H1 (cell line): ENCODE measurements around the gene YIF1A. TPM values are rescaled to one million over a fixed set of nuclear protein-coding genes. Genes with fewer than 3 reads are reported as not detected.

Experiments used
- CTCF ChIA-PET: fragments of 300-600 bp; sonication (Branson Sonifier 250); formaldehyde crosslinking; loops from one replicate; lab custom pipeline; 2021; ENCODE audit not compliant: partially characterized antibody; lab: Charles Lee
- POLR2A ChIA-PET: fragments of 300-600 bp; sonication (Branson Sonifier 250); formaldehyde crosslinking; loops from one replicate; lab custom pipeline; 2021; ENCODE audit warnings: inconsistent platforms; ENCODE audit not compliant: partially characterized antibody; lab: Charles Lee
- DNase-seq, 2 experiments: peaks; one replicate each; pipeline versions ENCODE4 v3.0.0 to v3.0.0-alpha.2; 2010 to 2022; ENCODE audit warnings: low spot score in 2 of 2, low read depth in 1 of 2, mixed read lengths in 1 of 2
- FAIRE-seq: peaks from 2 replicates; lab custom pipeline; 2011; peaks lifted over from hg19 to GRCh38; lab: Jason Lieb, UNC
- H2AFZ ChIP-seq: 2 replicates; pipeline ENCODE4 v1.8.1; 2012; ENCODE audit warnings: low read length, inconsistent platforms
- H2AK5ac ChIP-seq: 2 replicates; pipeline ENCODE4 v1.6.1; 2013; ENCODE audit warnings: low read depth, low read length
- H2BK120ac ChIP-seq: replicated peaks from 2 replicates; pipeline ENCODE3; 2013; ENCODE audit warnings: low read depth, low read length, inconsistent platforms
- H2BK12ac ChIP-seq: 2 replicates; pipeline ENCODE4 v1.6.1; 2013; ENCODE audit warnings: low read depth, low read length
- H2BK15ac ChIP-seq: 2 replicates; pipeline ENCODE4 v1.6.1; 2013; ENCODE audit warnings: low read length
- H2BK20ac ChIP-seq: 2 replicates; pipeline ENCODE4 v1.6.1; 2013; ENCODE audit warnings: low read length
- H2BK5ac ChIP-seq: 2 replicates; pipeline ENCODE4 v1.6.1; 2013; ENCODE audit warnings: low read depth, low read length
- H3K14ac ChIP-seq: 2 replicates; pipeline ENCODE4 v1.6.1; 2013; ENCODE audit warnings: inconsistent platforms; ENCODE audit not compliant: insufficient read length
- H3K18ac ChIP-seq: 2 replicates; pipeline ENCODE4 v1.6.1; 2013; ENCODE audit warnings: low read length; ENCODE audit errors: extremely low read depth
- H3K23ac ChIP-seq: 2 replicates; pipeline ENCODE4 v1.6.1; 2013; ENCODE audit warnings: inconsistent platforms; ENCODE audit not compliant: insufficient read length
- H3K23me2 ChIP-seq: 2 replicates; pipeline ENCODE4 v1.6.1; 2013; ENCODE audit warnings: low read depth, low read length
- H3K27ac ChIP-seq: 2 replicates; pipeline ENCODE4 v1.6.1; 2011; ENCODE audit warnings: low read depth, low read length, inconsistent platforms
- H3K27me3 ChIP-seq, 4 experiments: replicated peaks in 1 of 4; 1 replicate in 1 of 4; 2 replicates in 3 of 4; pipeline versions ENCODE4 v1.6.1 to v1.8.1; 2011 to 2013; ENCODE audit warnings: low read length in 3 of 4, mild to moderate bottlenecking in 3 of 4, inconsistent platforms in 2 of 4, mixed read lengths in 2 of 4, moderate library complexity in 1 of 4; ENCODE audit not compliant: control insufficient read depth in 3 of 4, insufficient read depth in 3 of 4; ENCODE audit errors: extremely low read depth in 1 of 4
- H3K36me3 ChIP-seq, 4 experiments: 2 replicates each; pipeline versions ENCODE4 v1.6.1 to v1.8.1; 2011 to 2013; ENCODE audit warnings: mild to moderate bottlenecking in 4 of 4, low read length in 3 of 4, moderate library complexity in 2 of 4, control low read depth in 1 of 4, inconsistent platforms in 1 of 4; ENCODE audit not compliant: insufficient read depth in 4 of 4, control insufficient read depth in 2 of 4
- H3K4ac ChIP-seq: replicated peaks from 2 replicates; pipeline ENCODE3; 2013; ENCODE audit warnings: low read length, low read depth, mixed read lengths, inconsistent platforms; ENCODE audit not compliant: insufficient read length
- H3K4me1 ChIP-seq, 4 experiments: replicated peaks in 1 of 4; 1 replicate in 1 of 4; 2 replicates in 3 of 4; pipeline versions ENCODE4 v1.6.1 to v1.8.1; 2011 to 2013; ENCODE audit warnings: low read length in 3 of 4, inconsistent platforms in 2 of 4, mixed read lengths in 1 of 4; ENCODE audit not compliant: insufficient read depth in 4 of 4, control insufficient read depth in 3 of 4
- H3K4me2 ChIP-seq, 2 experiments: 2 replicates each; pipeline versions ENCODE4 v1.6.1 to v1.8.1; 2011 to 2013; ENCODE audit warnings: low read depth in 2 of 2, low read length in 2 of 2, control low read depth in 1 of 2, inconsistent platforms in 1 of 2, mild to moderate bottlenecking in 1 of 2; ENCODE audit not compliant: insufficient read depth in 1 of 2
- H3K4me3 ChIP-seq, 4 experiments: fragments of 200-600, 300-600 bp in 1 of 4; sonication (generic), shearing (Covaris generic), sonication (Bioruptor Twin) in 1 of 4; 2 replicates each; pipeline versions ENCODE4 v1.5.1 to v1.8.1; 2011 to 2016; ENCODE audit warnings: low read length in 4 of 4, low read depth in 3 of 4, control low read depth in 2 of 4, inconsistent platforms in 2 of 4, mild to moderate bottlenecking in 2 of 4, mixed read lengths in 1 of 4, moderate library complexity in 1 of 4; ENCODE audit not compliant: insufficient read depth in 2 of 4; ENCODE audit errors: extremely low read depth in 1 of 4
- H3K56ac ChIP-seq: replicated peaks from 2 replicates; pipeline ENCODE3; 2013; ENCODE audit warnings: low read depth, mild to moderate bottlenecking, mixed read lengths, low read length, inconsistent platforms; ENCODE audit not compliant: insufficient read length
- H3K79me1 ChIP-seq: 2 replicates; pipeline ENCODE4 v1.6.1; 2013; ENCODE audit warnings: low read depth, low read length, control low read depth
- H3K79me2 ChIP-seq, 2 experiments: 2 replicates each; pipeline versions ENCODE4 v1.6.1 to v1.8.1; 2012 to 2013; ENCODE audit warnings: low read length in 2 of 2, mild to moderate bottlenecking in 2 of 2, inconsistent platforms in 1 of 2; ENCODE audit not compliant: insufficient read depth in 2 of 2, control insufficient read depth in 1 of 2
- H3K9ac ChIP-seq, 4 experiments: replicated peaks in 1 of 4; 1 replicate in 1 of 4; 2 replicates in 3 of 4; pipeline versions ENCODE4 v1.6.1 to v1.8.1; 2011 to 2013; ENCODE audit warnings: low read depth in 3 of 4, low read length in 3 of 4, control low read depth in 2 of 4, mild to moderate bottlenecking in 2 of 4, moderate library complexity in 2 of 4, inconsistent platforms in 1 of 4; ENCODE audit errors: extremely low read depth in 1 of 4
- H3K9me3 ChIP-seq, 2 experiments: 2 replicates each; pipeline versions ENCODE4 v1.6.1 to v1.8.1; 2012 to 2013; ENCODE audit warnings: mild to moderate bottlenecking in 2 of 2, moderate library complexity in 2 of 2, control low read depth in 1 of 2, inconsistent platforms in 1 of 2, low read depth in 1 of 2, low read length in 1 of 2, mixed read lengths in 1 of 2; ENCODE audit not compliant: insufficient read depth in 2 of 2
- H4K20me1 ChIP-seq, 2 experiments: replicated peaks in 1 of 2; 2 replicates each; pipeline versions ENCODE3 to v1.8.1; 2011 to 2013; ENCODE audit warnings: inconsistent platforms in 2 of 2, low read length in 2 of 2, mild to moderate bottlenecking in 1 of 2; ENCODE audit not compliant: insufficient read depth in 2 of 2, control insufficient read depth in 1 of 2
- H4K5ac ChIP-seq: 2 replicates; pipeline ENCODE4 v1.6.1; 2013; ENCODE audit warnings: low read length, low read depth, mixed read lengths, inconsistent platforms; ENCODE audit not compliant: insufficient read length
- H4K8ac ChIP-seq: 2 replicates; pipeline ENCODE4 v1.8.0; 2013; ENCODE audit warnings: mild to moderate bottlenecking, moderate library complexity, low read length, inconsistent platforms; ENCODE audit not compliant: insufficient read depth; ENCODE audit errors: extremely low read depth
- H4K91ac ChIP-seq: replicated peaks from 2 replicates; pipeline ENCODE3; 2013; ENCODE audit warnings: low read length, mixed read lengths, inconsistent platforms; ENCODE audit not compliant: insufficient read length
- CREB1 ChIP-seq: IDR thresholded peaks from 2 replicates; pipeline ENCODE4 v1.6.1; 2012; ENCODE audit warnings: inconsistent platforms
- CTCF ChIP-seq, 3 experiments: IDR thresholded peaks; 1 replicate in 2 of 3; 2 replicates in 1 of 3; pipeline versions ENCODE4 v1.5.1 to v1.6.1; 2011; ENCODE audit warnings: low read length in 3 of 3, mild to moderate bottlenecking in 3 of 3, inconsistent platforms in 2 of 3, low read depth in 1 of 3, moderate library complexity in 1 of 3; ENCODE audit not compliant: insufficient read depth in 1 of 3; ENCODE audit errors: control extremely low read depth in 1 of 3
- GABPA ChIP-seq: IDR thresholded peaks from 2 replicates; pipeline ENCODE4 v1.6.1; 2011; ENCODE audit warnings: mild to moderate bottlenecking, low read length, moderate library complexity, borderline replicate concordance; ENCODE audit not compliant: insufficient read depth
- JUN ChIP-seq: IDR thresholded peaks from 2 replicates; pipeline ENCODE4 v1.6.1; 2011; ENCODE audit warnings: low read depth, mild to moderate bottlenecking, improper control_type of control experiment, low read length
- RNF2 ChIP-seq: fragments of 200-900, 300-1000 bp; sonication (generic); IDR thresholded peaks from 2 replicates; pipeline ENCODE4 v1.7.1; 2016; ENCODE audit warnings: borderline replicate concordance, low read depth, mild to moderate bottlenecking, antibody characterized with exemption, low read length; ENCODE audit not compliant: poor library complexity, severe bottlenecking; ENCODE audit errors: missing control alignments
- SP4 ChIP-seq: IDR thresholded peaks from 2 replicates; pipeline ENCODE4 v1.6.1; 2012; ENCODE audit warnings: low read length, inconsistent platforms
- TAF1 ChIP-seq: IDR thresholded peaks from 2 replicates; pipeline ENCODE4 v1.6.1; 2011; ENCODE audit warnings: mild to moderate bottlenecking, low read depth, low read length
- WGBS, 2 experiments: shearing (Covaris generic) in 1 of 2; methylation state at CpG; one replicate each; pipeline versions ENCODE4 v1.1.6 to v1.1.7; 2013 to 2015; ENCODE audit warnings: low lambda C conversion rate in 2 of 2, mixed read lengths in 2 of 2, inconsistent platforms in 1 of 2, low coverage in 1 of 2, missing lambda C conversion rate in 1 of 2; ENCODE audit not compliant: insufficient replicate concordance in 2 of 2, insufficient coverage in 1 of 2, insufficient read length in 1 of 2; ENCODE audit errors: extremely low coverage in 1 of 2, missing lambda C conversion rate in 1 of 2; 5-methylcytosine and 5-hydroxymethylcytosine counted together
- polyA plus RNA-seq, 7 experiments: library from polyadenylated mRNA; depleted of rRNA in 3 of 7; stranded (reverse) in 5 of 7; unstranded in 2 of 7; fragments of >200 nt in 5 of 7; fragments of 200-250 nt in 2 of 7; gene quantifications; 1 replicate in 5 of 7; 2 replicates in 1 of 7; 4 replicates in 1 of 7; pipeline versions ENCODE4 v1.2.1 to v1.2.3, GENCODE V29; 2011 to 2013; ENCODE audit warnings: missing spikeins in 2 of 7, mixed read lengths in 2 of 7
- total RNA-seq: library from RNA; stranded (reverse); fragmentation: NEBNext Ultra II Directional; extraction: Animal tissue kit (Norgen Biotek cat#: 25700); gene quantifications from 2 replicates; pipeline ENCODE4 v1.2.1, GENCODE V29; 2021
- TF ChIP-seq, protein P1 (sequence below): IDR thresholded peaks from 2 replicates; pipeline ENCODE4 v1.6.1; 2011; ENCODE audit warnings: low read depth, mild to moderate bottlenecking, low read length; ENCODE audit not compliant: insufficient read depth

YIF1A gene
- total and polyA plus RNA-seq, 2 of the 8 experiments (the other 6 are each of a cell fraction or from before 2014, with no cell fraction given) = 70.1 to 178 TPM

DNA sequence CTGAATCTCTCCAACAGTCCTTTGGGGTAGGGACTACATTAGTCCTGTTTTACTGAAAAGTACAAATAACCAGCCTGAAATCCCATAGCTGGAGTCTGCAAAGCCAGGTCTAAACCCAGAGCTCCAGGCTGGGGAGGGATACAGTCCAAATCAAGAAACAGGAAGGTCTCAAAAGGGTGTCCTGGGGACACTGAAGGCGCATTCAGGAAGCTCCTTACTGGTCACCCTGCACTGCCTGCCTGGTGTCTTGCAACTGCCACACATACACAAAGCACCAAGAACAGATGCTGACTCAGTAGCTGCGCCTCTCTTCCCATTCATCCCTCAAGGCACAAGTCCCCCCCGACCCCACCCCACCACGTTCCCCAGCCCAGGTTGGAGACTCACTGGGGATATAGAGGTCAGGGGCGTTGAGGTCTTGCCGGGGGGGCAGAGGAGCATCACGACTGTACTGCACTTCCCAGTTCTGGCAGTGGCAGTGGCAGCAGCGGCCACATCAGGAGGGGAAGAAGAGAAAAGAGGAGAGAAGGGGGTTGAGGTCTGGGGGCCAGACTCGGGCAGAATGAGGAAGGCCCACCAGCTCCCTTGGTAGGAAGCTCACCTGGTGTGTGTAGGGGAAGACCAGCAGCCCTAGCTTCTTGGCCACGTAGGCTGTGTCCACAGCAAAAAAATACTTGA, 1.6 kb downstream of the YIF1A start:
- POLR2A ChIA-PET = interaction anchor here (0.7 to 4.5 kb wide), 11 partner anchors 7 to 58 kb away, joined by 3 to 29 read pairs (median 7); partner anchors contain the start of genes BRMS1, CD248, CNIH2 and RAB1B
- Histone ChIP-seq H2BK120ac (no peak overlapping the region), H3K14ac (no peak overlapping the region), H2AFZ (no peak overlapping the region), H2BK15ac (no peak overlapping the region), H3K27me3 (peaks cover 2 to 19% (median 13%) of the 10 kb centered on the region in 4 experiments), H4K91ac (no peak overlapping the region), H3K23ac (no peak overlapping the region), H4K8ac (no peak overlapping the region), H3K4ac (no peak overlapping the region), H2AK5ac (no peak overlapping the region), H4K20me1 (peaks cover 8 to 13% of the 10 kb centered on the region in 2 experiments), H4K5ac (no peak overlapping the region), H2BK20ac (no peak overlapping the region), H3K36me3 (peaks cover 0 to 2% (median 0%) of the 10 kb centered on the region in 4 experiments; a peak in 1 of 8 replicates), H3K23me2 (peaks cover 11% of the 10 kb centered on the region; the same call in 1 of the 2 replicates), H2BK12ac (no peak overlapping the region), H3K18ac (no peak overlapping the region), H3K79me1 (peaks cover 6% of the 10 kb centered on the region), H3K56ac (no peak overlapping the region), H3K4me1 (peaks cover 0 to 26% (median 9%) of the 10 kb centered on the region in 4 experiments; a peak in 5 of 7 replicates), H3K79me2 (peaks cover 0 to 9% of the 10 kb centered on the region in 2 experiments; a peak in 1 of 4 replicates), H2BK5ac (no peak overlapping the region), H3K9me3 (no peaks in the 10 kb centered on the region), H3K27ac (no peak overlapping the region), H3K9ac (no peak overlapping the region), H3K4me3 (0 out of 8 replicates have a peak overlapping the region, but pooled peaks of 3 of the 4 experiments have one; percentile 91 to 94 (median 93)), H3K4me2 (peak overlapping the region; percentile 74 to 93; a peak in 1 of 4 replicates)
- CTCF ChIA-PET = interaction anchor here (0.9 to 6.9 kb wide), 14 partner anchors 10 to 84 kb away, joined by 3 to 57 read pairs (median 5); partner anchors contain the start of gene RIN1
- 90% methylated on average over 9 of the region's 10 CpGs; no CpG with 5 or more reads in 1 of the 2 experiments for WGBS, 2 experiments
- no peak for FAIRE-seq
- no peak for DNase-seq
- TF ChIP-seq GABPA (no peak), RNF2 (no peak), TAF1 (no peak), SP4 (no peak), CREB1 (no peak), JUN (no peak), CTCF (IDR thresholded peaks at IDR 0.05; ENCODE audit: control extremely low read depth in 1 of 3, insufficient read depth in 1 of 3, low read depth in 1 of 3, low read length in 3 of 3) (no peak)
- TF ChIP-seq, protein P1, sequence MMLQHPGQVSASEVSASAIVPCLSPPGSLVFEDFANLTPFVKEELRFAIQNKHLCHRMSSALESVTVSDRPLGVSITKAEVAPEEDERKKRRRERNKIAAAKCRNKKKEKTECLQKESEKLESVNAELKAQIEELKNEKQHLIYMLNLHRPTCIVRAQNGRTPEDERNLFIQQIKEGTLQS = no peak
